Suprapubic skin (tissue), 3 donors: ENCODE measurements around the gene SYT17.

Experiments
- EP300 ChIP-seq: sonication (generic); formaldehyde crosslinking; IDR thresholded peaks from one replicate; pipeline ENCODE4 v1.6.1; 2017; ENCODE audit warnings: antibody characterized with exemption
- TF ChIP-seq, protein P1 (sequence below), 2 donors: fragments of 200-600 bp in 1 of 2; fragments of 450-650 bp in 1 of 2; sonication (generic) in 1 of 2; IDR thresholded peaks; one replicate each; pipeline ENCODE4 v1.5.1; 2016 to 2019; ENCODE audit warnings: antibody characterized with exemption in 2 of 2, mild to moderate bottlenecking in 1 of 2, moderate library complexity in 1 of 2

DNA sequence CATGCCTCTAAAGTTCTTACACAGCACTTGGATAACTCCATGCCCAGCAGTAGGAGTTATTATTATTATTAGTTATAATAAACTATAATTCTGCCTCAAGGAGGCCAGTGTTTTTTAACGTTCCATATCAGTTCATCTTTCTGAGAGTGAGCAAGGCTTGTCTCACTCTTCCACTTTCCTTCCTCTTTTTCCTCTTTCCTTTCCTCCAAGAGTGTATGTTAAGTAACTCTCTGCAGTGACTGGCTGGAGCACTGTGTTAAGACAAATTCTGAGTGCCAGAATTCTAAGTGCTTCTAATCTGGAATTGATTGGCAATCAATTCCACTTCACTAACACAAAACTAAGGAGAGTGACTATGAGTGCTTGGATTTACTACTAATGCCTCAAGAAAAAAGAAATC is 133.9 kb downstream of the SYT17 start:
- TF ChIP-seq, protein P1, sequence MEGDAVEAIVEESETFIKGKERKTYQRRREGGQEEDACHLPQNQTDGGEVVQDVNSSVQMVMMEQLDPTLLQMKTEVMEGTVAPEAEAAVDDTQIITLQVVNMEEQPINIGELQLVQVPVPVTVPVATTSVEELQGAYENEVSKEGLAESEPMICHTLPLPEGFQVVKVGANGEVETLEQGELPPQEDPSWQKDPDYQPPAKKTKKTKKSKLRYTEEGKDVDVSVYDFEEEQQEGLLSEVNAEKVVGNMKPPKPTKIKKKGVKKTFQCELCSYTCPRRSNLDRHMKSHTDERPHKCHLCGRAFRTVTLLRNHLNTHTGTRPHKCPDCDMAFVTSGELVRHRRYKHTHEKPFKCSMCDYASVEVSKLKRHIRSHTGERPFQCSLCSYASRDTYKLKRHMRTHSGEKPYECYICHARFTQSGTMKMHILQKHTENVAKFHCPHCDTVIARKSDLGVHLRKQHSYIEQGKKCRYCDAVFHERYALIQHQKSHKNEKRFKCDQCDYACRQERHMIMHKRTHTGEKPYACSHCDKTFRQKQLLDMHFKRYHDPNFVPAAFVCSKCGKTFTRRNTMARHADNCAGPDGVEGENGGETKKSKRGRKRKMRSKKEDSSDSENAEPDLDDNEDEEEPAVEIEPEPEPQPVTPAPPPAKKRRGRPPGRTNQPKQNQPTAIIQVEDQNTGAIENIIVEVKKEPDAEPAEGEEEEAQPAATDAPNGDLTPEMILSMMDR (IDR thresholded peaks at IDR 0.05) = no peak
- no peak for TF ChIP-seq EP300
